IPS-20b (cell line): ENCODE measurements around the gene OR56A1.

Experiments used
- H3K27ac ChIP-seq: one replicate; pipeline ENCODE4 v1.5.1; 2013; ENCODE audit warnings: low read length
- H3K27me3 ChIP-seq: 2 replicates; pipeline ENCODE4 v1.6.1; 2013; ENCODE audit warnings: mild to moderate bottlenecking, low read length, inconsistent platforms; ENCODE audit not compliant: insufficient read depth
- H3K36me3 ChIP-seq: 2 replicates; pipeline ENCODE4 v1.6.1; 2013; ENCODE audit warnings: low read depth, mild to moderate bottlenecking, inconsistent platforms, low read length, moderate library complexity; ENCODE audit not compliant: insufficient read depth
- H3K4me1 ChIP-seq: 2 replicates; pipeline ENCODE4 v1.6.1; 2013; ENCODE audit warnings: mild to moderate bottlenecking, control low read depth, inconsistent platforms, low read length, moderate library complexity; ENCODE audit not compliant: insufficient read depth
- H3K4me3 ChIP-seq: 2 replicates; pipeline ENCODE4 v1.5.1; 2013; ENCODE audit warnings: mild to moderate bottlenecking, low read length, inconsistent platforms
- H3K9ac ChIP-seq: 2 replicates; pipeline ENCODE4 v1.6.1; 2013; ENCODE audit warnings: low read depth, mild to moderate bottlenecking, inconsistent platforms, low read length, moderate library complexity
- H3K9me3 ChIP-seq: 2 replicates; pipeline ENCODE4 v1.6.1; 2013; ENCODE audit warnings: mild to moderate bottlenecking, low read depth, low read length, inconsistent platforms; ENCODE audit not compliant: insufficient read depth

OR56A1 gene

GRCh38 chr11:5983443-5983842 is 47.1 kb downstream of the OR56A1 start:
- Histone ChIP-seq H3K9ac (no peak overlapping the region), H3K9me3 (peaks cover 9% of the 10 kb centered on the region; the same call in 1 of the 2 replicates), H3K4me3 (no peak overlapping the region), H3K27me3 (no peaks in the 10 kb centered on the region), H3K4me1 (no peaks in the 10 kb centered on the region), H3K27ac (no peak overlapping the region), H3K36me3 (no peaks in the 10 kb centered on the region)

GRCh38 chr11:5973530-5973929 is 57.0 kb downstream of the OR56A1 start:
- Histone ChIP-seq H3K27ac (no peak overlapping the region), H3K27me3 (no peaks in the 10 kb centered on the region), H3K9me3 (peaks cover 3% of the 10 kb centered on the region; the same call in 1 of the 2 replicates), H3K36me3 (no peaks in the 10 kb centered on the region), H3K4me1 (no peaks in the 10 kb centered on the region), H3K4me3 (no peak overlapping the region), H3K9ac (no peak overlapping the region)
